Measurements from ENCODE around the gene WWTR1. TPM values are rescaled to one million over a fixed set of nuclear protein-coding genes. Genes with fewer than 3 reads are reported as not detected.
A peak's percentile ranks its signal among the peaks of the same experiment; 100 is the strongest.

Gene WWTR1
- total RNA-seq, 1 experiment from 2014 or later: 73.5 TPM

DNA sequence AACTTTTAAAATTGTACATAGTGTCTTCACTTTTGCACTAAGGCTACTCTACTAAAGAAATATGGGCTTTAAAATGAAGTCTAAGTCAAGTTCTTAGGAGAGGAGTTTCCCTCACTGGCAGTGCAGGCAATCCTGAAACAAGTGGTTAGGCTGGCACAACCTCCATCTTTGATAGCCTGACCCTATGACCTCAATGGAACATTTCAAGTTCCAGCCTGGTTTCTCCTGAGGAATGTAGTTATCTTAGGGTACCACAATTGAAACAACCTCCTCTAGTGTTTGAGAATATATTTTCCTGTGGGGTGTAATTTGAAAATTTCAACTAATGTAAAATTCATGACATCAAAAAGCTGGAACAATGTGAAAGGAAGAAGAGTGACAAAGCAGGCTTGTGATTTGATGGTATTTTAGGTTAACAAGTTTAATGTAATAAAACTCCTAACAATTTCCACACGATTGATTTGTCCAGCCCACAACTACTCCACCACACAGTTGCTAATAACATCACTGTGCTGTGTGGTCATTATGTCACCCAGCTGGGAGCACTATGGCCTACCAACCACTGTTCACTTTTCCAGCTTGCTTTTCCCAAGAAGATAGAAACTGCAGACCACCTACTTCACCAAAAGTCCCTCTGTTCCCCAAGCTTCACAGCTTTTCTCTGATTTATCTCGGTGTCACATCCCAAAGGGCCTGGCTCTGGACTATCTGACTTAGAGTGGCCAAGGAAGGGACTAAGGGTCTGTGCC lies 1.8 kb downstream of the WWTR1 start:
- CTCF ChIA-PET: interaction anchor here (0.6 kb wide), 1 partner anchor 97 kb away, joined by 3 read pairs; no protein-coding TSS in a partner anchor

DNA sequence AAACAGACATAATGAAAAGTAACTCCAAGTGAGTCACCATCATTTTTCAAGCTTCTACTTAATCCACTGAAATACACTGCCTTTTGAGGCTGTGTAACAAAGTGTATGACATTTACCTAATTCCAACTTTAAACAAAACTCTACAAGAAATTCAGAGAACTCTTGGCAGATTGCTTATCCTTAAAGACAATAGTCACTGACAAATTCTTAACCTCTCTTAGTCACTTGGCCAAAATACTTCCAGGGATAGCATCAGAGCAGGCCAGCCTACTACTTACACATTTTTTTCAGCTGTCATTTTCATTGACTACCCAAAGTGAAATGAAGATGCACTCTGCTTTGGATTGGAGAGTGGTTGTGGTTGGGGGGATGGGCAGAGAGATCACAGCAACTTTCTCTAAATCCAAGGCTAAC lies 3.6 kb downstream of the WWTR1 start:
- peaks cover 89% of the 10 kb centered on the region for H3K79me2 ChIP-seq (ENCODE audit: low read depth)
- ChIA-PET CTCF (interaction anchor here (1.2 kb wide), 1 partner anchor 699 kb away, joined by 3 read pairs; no protein-coding TSS in a partner anchor), POLR2A (ENCODE audit: unreplicated experiment) (interaction anchor here (0.6 kb wide), 1 partner anchor 78 kb away, joined by 8 read pairs; no protein-coding TSS in a partner anchor)
- intact Hi-C loops (cut with micrococcal nuclease; ENCODE audit: unreplicated experiment): no loop called here
- TF ChIP-seq EZH2 (IDR thresholded peaks at IDR 0.05; ENCODE audit: low read depth): no peak
- TF ChIP-seq, protein P1, sequence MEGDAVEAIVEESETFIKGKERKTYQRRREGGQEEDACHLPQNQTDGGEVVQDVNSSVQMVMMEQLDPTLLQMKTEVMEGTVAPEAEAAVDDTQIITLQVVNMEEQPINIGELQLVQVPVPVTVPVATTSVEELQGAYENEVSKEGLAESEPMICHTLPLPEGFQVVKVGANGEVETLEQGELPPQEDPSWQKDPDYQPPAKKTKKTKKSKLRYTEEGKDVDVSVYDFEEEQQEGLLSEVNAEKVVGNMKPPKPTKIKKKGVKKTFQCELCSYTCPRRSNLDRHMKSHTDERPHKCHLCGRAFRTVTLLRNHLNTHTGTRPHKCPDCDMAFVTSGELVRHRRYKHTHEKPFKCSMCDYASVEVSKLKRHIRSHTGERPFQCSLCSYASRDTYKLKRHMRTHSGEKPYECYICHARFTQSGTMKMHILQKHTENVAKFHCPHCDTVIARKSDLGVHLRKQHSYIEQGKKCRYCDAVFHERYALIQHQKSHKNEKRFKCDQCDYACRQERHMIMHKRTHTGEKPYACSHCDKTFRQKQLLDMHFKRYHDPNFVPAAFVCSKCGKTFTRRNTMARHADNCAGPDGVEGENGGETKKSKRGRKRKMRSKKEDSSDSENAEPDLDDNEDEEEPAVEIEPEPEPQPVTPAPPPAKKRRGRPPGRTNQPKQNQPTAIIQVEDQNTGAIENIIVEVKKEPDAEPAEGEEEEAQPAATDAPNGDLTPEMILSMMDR (conservative IDR thresholded peaks at IDR 0.05): no peak
- peaks cover 40% of the 10 kb centered on the region for H3K4me1 ChIP-seq (replicated peaks; ENCODE audit: insufficient read depth)
- no peaks in the 10 kb centered on the region for H3K27me3 ChIP-seq (ENCODE audit: insufficient read depth, low read depth)
- peak overlapping the region; percentile 31; the same call in 1 of the 2 replicates for H3K4me3 ChIP-seq
- no peaks in the 10 kb centered on the region for H3K9me3 ChIP-seq (ENCODE audit: insufficient read depth, low read depth)
- no TSS peak for BruUV-seq (replicated peaks)
- peaks cover 22% of the 10 kb centered on the region; the same call in 1 of the 2 replicates for H3F3A ChIP-seq (ENCODE audit: insufficient read depth, low read depth)
- peak in 1 of 2 experiments; percentile 39 for DNase-seq
- peak overlapping the region; percentile 98 for H3K4me2 ChIP-seq
- H3K9me2 ChIP-seq (ENCODE audit: insufficient read depth): no peaks in the 10 kb centered on the region
- peaks cover 26% of the 10 kb centered on the region for H3K36me3 ChIP-seq (ENCODE audit: low read depth)
- H2AFZ ChIP-seq: no peak overlapping the region
- peak overlapping the region; percentile 40 for H3K27ac ChIP-seq
- peaks cover 14% of the 10 kb centered on the region for H4K20me1 ChIP-seq (ENCODE audit: insufficient read depth)

More for the DNA sequence above, 1.8 kb downstream of the WWTR1 start:
- Histone ChIP-seq H4K20me1 (ENCODE audit: insufficient read depth) (peaks cover 8% of the 10 kb centered on the region), H3K4me2 (peak overlapping the region; percentile 98), H2AFZ (no peak overlapping the region), H3K27ac (peak overlapping the region; percentile 97), H3K27me3 (ENCODE audit: insufficient read depth, low read depth) (no peaks in the 10 kb centered on the region), H3K36me3 (ENCODE audit: low read depth) (peaks cover 26% of the 10 kb centered on the region), H3K4me1 (replicated peaks; ENCODE audit: insufficient read depth) (peaks cover 55% of the 10 kb centered on the region), H3K79me2 (ENCODE audit: low read depth) (peaks cover 81% of the 10 kb centered on the region), H3F3A (ENCODE audit: insufficient read depth, low read depth) (peaks cover 23% of the 10 kb centered on the region; the same call in 1 of the 2 replicates), H3K4me3 (peak overlapping the region; percentile 95), H3K9me3 (ENCODE audit: insufficient read depth, low read depth) (no peaks in the 10 kb centered on the region), H3K9me2 (ENCODE audit: insufficient read depth) (no peaks in the 10 kb centered on the region)
- intact Hi-C loops (cut with micrococcal nuclease; ENCODE audit: unreplicated experiment): loop anchor here (5.0 kb wide), 3 partner anchors 124 to 269 kb away; partner anchors contain the start of gene RNF13
- no TSS peak for BruUV-seq (replicated peaks)
- POLR2A ChIA-PET (ENCODE audit: unreplicated experiment): interaction anchor here (0.6 to 0.9 kb wide), 3 partner anchors 84 to 345 kb away, joined by 5 to 38 read pairs (median 6); no protein-coding TSS in a partner anchor
- no peak for DNase-seq
- no peak for TF ChIP-seq EZH2 (IDR thresholded peaks at IDR 0.05; ENCODE audit: low read depth)
- TF ChIP-seq, protein P1 (conservative IDR thresholded peaks at IDR 0.05): no peak

DNA sequence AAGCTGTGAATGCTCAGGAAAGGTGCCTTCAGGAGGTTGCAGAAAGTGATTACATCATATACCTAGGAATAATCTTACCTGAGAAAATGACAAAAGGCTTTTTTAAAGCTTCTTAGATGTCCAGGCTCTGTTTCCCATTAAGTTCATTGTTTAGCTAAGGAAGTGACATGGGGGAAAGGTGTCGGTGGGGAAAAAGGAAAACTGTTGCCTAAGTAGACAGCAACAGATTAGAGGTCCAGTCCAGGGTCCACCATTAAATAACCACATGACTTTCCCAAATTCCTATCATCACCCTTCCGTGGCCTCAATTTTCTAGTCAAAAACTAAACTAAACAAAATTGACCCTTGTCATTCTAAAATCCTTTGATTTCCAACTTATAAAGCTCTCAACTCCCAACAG lies 4.3 kb downstream of the WWTR1 start:
- peak overlapping the region; percentile 40 for H3K27ac ChIP-seq
- peaks cover 27% of the 10 kb centered on the region for H3K36me3 ChIP-seq (ENCODE audit: low read depth)
- H3K9me3 ChIP-seq (ENCODE audit: insufficient read depth, low read depth): no peaks in the 10 kb centered on the region
- H3K4me3 ChIP-seq: peak overlapping the region; percentile 31; the same call in 1 of the 2 replicates
- peaks cover 16% of the 10 kb centered on the region; the same call in 1 of the 2 replicates for H3F3A ChIP-seq (ENCODE audit: insufficient read depth, low read depth)
- no peak overlapping the region for H2AFZ ChIP-seq
- peak overlapping the region; percentile 98 for H3K4me2 ChIP-seq
- CTCF ChIA-PET: interaction anchor here (1.2 kb wide), 1 partner anchor 698 kb away, joined by 3 read pairs; no protein-coding TSS in a partner anchor
- no peaks in the 10 kb centered on the region for H3K27me3 ChIP-seq (ENCODE audit: insufficient read depth, low read depth)
- POLR2A ChIA-PET (ENCODE audit: unreplicated experiment): interaction anchor here (0.6 kb wide), 2 partner anchors 39 to 81 kb away, joined by 3 to 5 read pairs; no protein-coding TSS in a partner anchor
- intact Hi-C loops (cut with micrococcal nuclease; ENCODE audit: unreplicated experiment): no loop called here
- H3K79me2 ChIP-seq (ENCODE audit: low read depth): peaks cover 87% of the 10 kb centered on the region
- H3K9me2 ChIP-seq (ENCODE audit: insufficient read depth): no peaks in the 10 kb centered on the region
- peaks cover 14% of the 10 kb centered on the region for H4K20me1 ChIP-seq (ENCODE audit: insufficient read depth)
- TF ChIP-seq, protein P1 (conservative IDR thresholded peaks at IDR 0.05): no peak
- no peak for TF ChIP-seq EZH2 (IDR thresholded peaks at IDR 0.05; ENCODE audit: low read depth)
- BruUV-seq (replicated peaks): no TSS peak
- no peak for DNase-seq
- H3K4me1 ChIP-seq (replicated peaks; ENCODE audit: insufficient read depth): peaks cover 36% of the 10 kb centered on the region
